ENCODE results near the gene BNIP2. TPM values are rescaled to one million over a fixed set of nuclear protein-coding genes. Genes with fewer than 3 reads are reported as not detected.

Gene BNIP2
- total RNA-seq, 1 experiment from 2014 or later, result 43.5 TPM

- Histone ChIP-seq H4K20me1 (ENCODE audit: control insufficient read depth, insufficient read depth, insufficient read length) (no peaks in the 10 kb centered on the region), H3K23me2 (ENCODE audit: insufficient read length, low read depth, low read length, poor library complexity, severe bottlenecking) (no peaks in the 10 kb centered on the region), H4K91ac (ENCODE audit: insufficient read length, low read depth, low read length) (no peak overlapping the region), H3K4me1 (ENCODE audit: insufficient read depth, low read length) (no peaks in the 10 kb centered on the region), H3K27ac (ENCODE audit: insufficient read length, low read depth, low read length) (no peak overlapping the region), H4K5ac (ENCODE audit: insufficient read length, low read depth, low read length) (no peak overlapping the region), H3K9ac (ENCODE audit: extremely low read depth, insufficient read length, low read length) (no peak overlapping the region), H3K56ac (ENCODE audit: insufficient read length, low read depth, low read length) (no peak overlapping the region), H3K79me1 (ENCODE audit: insufficient read depth, low read depth, low read length, poor library complexity, severe bottlenecking) (no peaks in the 10 kb centered on the region), H3K14ac (ENCODE audit: insufficient read depth, low read length) (no peak overlapping the region), H3T11ph (ENCODE audit: low read length) (no peak overlapping the region), H2AFZ (ENCODE audit: low read length) (no peak overlapping the region), H3K9me3 (ENCODE audit: control insufficient read depth, low read depth, low read length) (no peaks in the 10 kb centered on the region), H2BK120ac (ENCODE audit: low read depth, low read length, poor library complexity, severe bottlenecking) (no peak overlapping the region), H2BK15ac (ENCODE audit: low read depth, low read length) (no peak overlapping the region), H3K23ac (ENCODE audit: insufficient read length, low read depth, low read length) (no peak overlapping the region), H3K4me2 (ENCODE audit: insufficient read depth, insufficient read length, low read length) (no peak overlapping the region), H4K8ac (replicated peaks; ENCODE audit: insufficient read length, low read depth, low read length) (no peak overlapping the region), H3K4ac (ENCODE audit: low read depth, low read length) (no peak overlapping the region), H3K79me2 (ENCODE audit: insufficient read depth, low read length) (no peaks in the 10 kb centered on the region), H2BK5ac (ENCODE audit: insufficient read length, low read length) (no peak overlapping the region), H2AK5ac (ENCODE audit: insufficient read length, low read length) (no peak overlapping the region), H2BK12ac (ENCODE audit: insufficient read length, low read depth, low read length) (no peak overlapping the region), H3K27me3 (ENCODE audit: insufficient read depth, low read length) (no peaks in the 10 kb centered on the region), H2BK20ac (ENCODE audit: low read depth, low read length, poor library complexity, severe bottlenecking) (no peak overlapping the region), H3K18ac (ENCODE audit: insufficient read length, low read depth, low read length) (no peak overlapping the region)
- Mint-ChIP-seq H3K9me3 (no peaks in the 10 kb centered on the region), H3K36me3 (ENCODE audit: insufficient read depth in 1 of 3, low read depth in 3 of 3) (no peaks in the 10 kb centered on the region), H3K27ac (no peak overlapping the region), H3K27me3 (ENCODE audit: low read depth) (peaks cover 17% of the 10 kb centered on the region), H3K4me1 (peaks cover 4 to 6% of the 10 kb centered on the region in 2 experiments; a peak in 2 of 4 replicates), H3K4me3 (no peak overlapping the region)
- WGBS (ENCODE audit: extremely low coverage, insufficient read length, low lambda C conversion rate), result no CpG with 5 or more reads among the region's 6 CpGs
- peak; percentile 73 for TF ChIP-seq CTCF (conservative IDR thresholded peaks at IDR 0.05)
- peak; percentile 75 for DNase-seq
These were observed 66.8 kb downstream of the BNIP2 start for GRCh38 chr15:59622289-59622688.
